Smooth muscle cell (in vitro differentiated cells): Measurements from ENCODE around the gene P2RY6. TPM values are rescaled to one million over a fixed set of nuclear protein-coding genes. Genes with fewer than 3 reads are reported as not detected.

Source experiments
- DNase-seq: peaks from one replicate; lab custom pipeline; 2025; ENCODE audit not compliant: unreplicated experiment; lab: John Stamatoyannopoulos, UW
- H2AFZ ChIP-seq: fragments of 200-600 bp; sonication (generic); 2 replicates; pipeline ENCODE4 v1.6.0; 2016; ENCODE audit warnings: antibody characterized with exemption, low read depth, mild to moderate bottlenecking
- H3F3A ChIP-seq: fragments of 200-600 bp; sonication (generic); 2 replicates; pipeline ENCODE4 v1.6.0; 2017; ENCODE audit warnings: antibody characterized with exemption, low read depth
- H3K27ac ChIP-seq: fragments of 200-600 bp; sonication (generic); 2 replicates; pipeline ENCODE4 v1.5.1; 2016; ENCODE audit warnings: low read depth, mild to moderate bottlenecking
- H3K27me3 ChIP-seq: fragments of 200-600 bp; sonication (generic); 2 replicates; pipeline ENCODE4 v1.6.1; 2016; ENCODE audit warnings: low read depth, mild to moderate bottlenecking
- H3K36me3 ChIP-seq: fragments of 200-600 bp; sonication (generic); 2 replicates; pipeline ENCODE4 v1.5.1; 2016; ENCODE audit warnings: low read depth
- H3K4me1 ChIP-seq: fragments of 200-600 bp; sonication (generic); 2 replicates; pipeline ENCODE4 v1.5.1; 2016; ENCODE audit warnings: low read depth
- H3K4me2 ChIP-seq: fragments of 200-600 bp; sonication (generic); 2 replicates; pipeline ENCODE4 v1.6.0; 2016; ENCODE audit warnings: mild to moderate bottlenecking
- H3K4me3 ChIP-seq: fragments of 200-600 bp; sonication (generic); 2 replicates; pipeline ENCODE4 v1.5.1; 2016; ENCODE audit warnings: mild to moderate bottlenecking
- H3K79me2 ChIP-seq: fragments of 200-600 bp; sonication (generic); 2 replicates; pipeline ENCODE4 v1.6.0; 2016; ENCODE audit warnings: low read depth, mild to moderate bottlenecking
- H3K9ac ChIP-seq: fragments of 200-600 bp; sonication (generic); 2 replicates; pipeline ENCODE4 v1.6.0; 2016; ENCODE audit warnings: low read depth
- H3K9me3 ChIP-seq: fragments of 200-600 bp; sonication (generic); replicated peaks from 2 replicates; pipeline ENCODE4 v1.5.1; 2016; ENCODE audit warnings: low read depth
- H4K20me1 ChIP-seq: fragments of 200-600 bp; sonication (generic); 2 replicates; pipeline ENCODE4 v1.6.0; 2016; ENCODE audit warnings: low read depth
- WGBS: methylation state at CpG from one replicate; pipeline ENCODE4 v1.1.7; 2016; ENCODE audit warnings: low lambda C conversion rate; 5-methylcytosine and 5-hydroxymethylcytosine counted together
- polyA plus RNA-seq: library from polyadenylated mRNA; unstranded; fragments of >200 nt; fragmentation: Nextera tagmentation; extraction: Ambion mirVana; gene quantifications from 2 replicates; pipeline ENCODE4 v1.2.1, GENCODE V29; 2016
- total RNA-seq: library from RNA; depleted of rRNA; stranded (reverse); fragments of >200 nt; gene quantifications from 2 replicates; pipeline ENCODE4 v1.2.3, GENCODE V29; 2014
- TF ChIP-seq, protein P1 (sequence below): fragments of 200-600 bp; sonication (generic); IDR thresholded peaks from 2 replicates; pipeline ENCODE4 v1.5.1; 2017; ENCODE audit warnings: borderline replicate concordance, mild to moderate bottlenecking, antibody characterized with exemption; ENCODE audit not compliant: insufficient read depth, poor library complexity, severe bottlenecking

Gene P2RY6
- total and polyA plus RNA-seq, 2 experiments from 2014 or later, result 3.7 to 13.8 TPM

- no peak for DNase-seq
- H3K27ac ChIP-seq, result no peak overlapping the region
- TF ChIP-seq, protein P1, sequence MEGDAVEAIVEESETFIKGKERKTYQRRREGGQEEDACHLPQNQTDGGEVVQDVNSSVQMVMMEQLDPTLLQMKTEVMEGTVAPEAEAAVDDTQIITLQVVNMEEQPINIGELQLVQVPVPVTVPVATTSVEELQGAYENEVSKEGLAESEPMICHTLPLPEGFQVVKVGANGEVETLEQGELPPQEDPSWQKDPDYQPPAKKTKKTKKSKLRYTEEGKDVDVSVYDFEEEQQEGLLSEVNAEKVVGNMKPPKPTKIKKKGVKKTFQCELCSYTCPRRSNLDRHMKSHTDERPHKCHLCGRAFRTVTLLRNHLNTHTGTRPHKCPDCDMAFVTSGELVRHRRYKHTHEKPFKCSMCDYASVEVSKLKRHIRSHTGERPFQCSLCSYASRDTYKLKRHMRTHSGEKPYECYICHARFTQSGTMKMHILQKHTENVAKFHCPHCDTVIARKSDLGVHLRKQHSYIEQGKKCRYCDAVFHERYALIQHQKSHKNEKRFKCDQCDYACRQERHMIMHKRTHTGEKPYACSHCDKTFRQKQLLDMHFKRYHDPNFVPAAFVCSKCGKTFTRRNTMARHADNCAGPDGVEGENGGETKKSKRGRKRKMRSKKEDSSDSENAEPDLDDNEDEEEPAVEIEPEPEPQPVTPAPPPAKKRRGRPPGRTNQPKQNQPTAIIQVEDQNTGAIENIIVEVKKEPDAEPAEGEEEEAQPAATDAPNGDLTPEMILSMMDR, result no peak
- H3K9ac ChIP-seq, result no peak overlapping the region
- no peak overlapping the region for H3K4me2 ChIP-seq
- H3F3A ChIP-seq, result peaks cover 2% of the 10 kb centered on the region
- no peak overlapping the region for H2AFZ ChIP-seq
- H3K79me2 ChIP-seq, result no peaks in the 10 kb centered on the region
- no peaks in the 10 kb centered on the region for H3K36me3 ChIP-seq
- 92% methylated on average over 1 of the region's 1 CpG for WGBS
- no peak overlapping the region for H3K4me3 ChIP-seq
- peaks cover 4% of the 10 kb centered on the region for H3K4me1 ChIP-seq
- H3K9me3 ChIP-seq, result no peaks in the 10 kb centered on the region
- no peaks in the 10 kb centered on the region for H3K27me3 ChIP-seq
- no peaks in the 10 kb centered on the region for H4K20me1 ChIP-seq
Measured at GRCh38 chr11:73285721-73286120, 13.6 kb downstream of the P2RY6 start.

DNA sequence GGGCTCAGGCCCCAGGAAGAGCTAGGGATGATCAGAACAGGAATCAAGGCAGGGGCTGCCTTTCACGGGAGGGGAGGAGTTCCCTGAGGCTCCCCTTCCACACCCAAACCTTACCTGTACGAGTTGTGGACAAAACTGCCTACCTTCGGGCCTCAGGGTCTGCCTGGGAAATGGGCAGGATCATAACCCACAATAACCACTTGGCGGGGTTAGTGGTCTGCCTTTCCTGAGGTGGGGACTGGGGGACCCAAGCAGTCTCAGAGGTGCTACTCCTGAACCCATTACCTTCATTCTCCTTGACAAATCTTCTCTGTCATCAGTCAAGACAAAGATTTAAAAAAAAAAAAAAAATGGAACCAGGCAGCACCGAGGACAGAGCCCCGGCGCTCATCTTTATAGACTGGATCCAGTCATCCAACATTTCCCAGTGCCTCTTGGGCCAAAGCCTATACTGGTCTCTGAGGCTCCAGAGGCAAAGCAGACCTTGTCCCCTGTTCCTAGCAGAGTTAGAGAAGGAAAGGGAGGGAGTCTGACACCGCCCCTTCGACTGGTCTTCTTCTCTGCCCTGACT is 14.2 kb downstream of the P2RY6 start:
- TF ChIP-seq, protein P1, result no peak
- Histone ChIP-seq H3K79me2 (no peaks in the 10 kb centered on the region), H3K27me3 (no peaks in the 10 kb centered on the region), H2AFZ (no peak overlapping the region), H3K9ac (no peak overlapping the region), H3K4me1 (peaks cover 4% of the 10 kb centered on the region), H3K4me3 (no peak overlapping the region), H3K9me3 (no peaks in the 10 kb centered on the region), H4K20me1 (no peaks in the 10 kb centered on the region), H3K4me2 (no peak overlapping the region), H3K27ac (no peak overlapping the region), H3K36me3 (no peaks in the 10 kb centered on the region), H3F3A (peaks cover 2% of the 10 kb centered on the region)
- 88% methylated on average over 9 of the region's 9 CpGs for WGBS
- DNase-seq, result no peak

DNA sequence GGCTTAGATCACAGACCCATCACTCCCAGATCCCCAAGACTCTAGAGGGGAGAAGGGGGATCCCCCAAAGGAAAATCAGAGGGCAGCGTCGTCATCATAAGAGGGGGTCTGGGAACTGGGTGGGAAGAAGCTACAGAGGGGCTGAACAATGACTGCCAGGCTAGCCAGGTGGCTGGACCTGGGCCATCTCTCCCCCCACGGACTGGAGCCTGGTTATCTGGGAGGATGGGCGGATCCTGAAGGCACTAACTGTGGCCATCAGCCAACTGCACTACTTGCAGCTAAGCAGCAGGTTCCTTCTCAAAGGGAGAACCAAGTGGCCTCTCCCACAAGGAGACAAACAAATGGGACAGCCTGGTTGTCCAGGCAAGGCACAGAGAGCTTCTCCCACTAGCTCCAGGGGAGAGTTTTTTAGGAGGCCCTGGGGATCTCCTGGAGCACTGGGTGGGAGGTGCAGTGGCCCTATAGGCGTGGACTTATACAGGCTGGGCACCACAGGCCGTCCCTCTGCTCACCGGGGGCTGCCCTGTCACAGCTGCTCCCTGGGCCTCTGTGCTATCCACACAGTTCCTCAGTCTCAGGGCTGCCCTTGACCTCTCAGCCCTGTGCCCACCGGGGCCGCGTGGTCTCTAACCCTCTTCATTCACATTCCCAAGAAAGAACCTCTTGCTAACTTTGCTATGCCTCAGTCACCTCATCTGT is 15.4 kb downstream of the P2RY6 start:
- Histone ChIP-seq H2AFZ (no peak overlapping the region), H3F3A (peaks cover 2% of the 10 kb centered on the region), H3K4me2 (no peak overlapping the region), H3K79me2 (no peaks in the 10 kb centered on the region), H3K9ac (no peak overlapping the region), H3K4me3 (no peak overlapping the region), H3K9me3 (no peaks in the 10 kb centered on the region), H3K36me3 (no peaks in the 10 kb centered on the region), H4K20me1 (no peaks in the 10 kb centered on the region), H3K4me1 (peaks cover 7% of the 10 kb centered on the region), H3K27ac (no peak overlapping the region), H3K27me3 (no peaks in the 10 kb centered on the region)
- DNase-seq, result no peak
- WGBS, result 83% methylated on average over 10 of the region's 10 CpGs
- TF ChIP-seq, protein P1, result no peak
